GM21367 (cell line): ENCODE results near the gene KIF14.
"Not testable (repeated sequence)": the region's sequence is repeated elsewhere in the genome, so short reads cannot be mapped to it uniquely, and the experiment has no call there.

ENCODE experiments used
- ATAC-seq: cut with Tn5 transposase; IDR thresholded peaks from one replicate; pipeline ENCODE4 v1.9.1; 2021; ENCODE audit not compliant: unreplicated experiment

Gene KIF14

DNA sequence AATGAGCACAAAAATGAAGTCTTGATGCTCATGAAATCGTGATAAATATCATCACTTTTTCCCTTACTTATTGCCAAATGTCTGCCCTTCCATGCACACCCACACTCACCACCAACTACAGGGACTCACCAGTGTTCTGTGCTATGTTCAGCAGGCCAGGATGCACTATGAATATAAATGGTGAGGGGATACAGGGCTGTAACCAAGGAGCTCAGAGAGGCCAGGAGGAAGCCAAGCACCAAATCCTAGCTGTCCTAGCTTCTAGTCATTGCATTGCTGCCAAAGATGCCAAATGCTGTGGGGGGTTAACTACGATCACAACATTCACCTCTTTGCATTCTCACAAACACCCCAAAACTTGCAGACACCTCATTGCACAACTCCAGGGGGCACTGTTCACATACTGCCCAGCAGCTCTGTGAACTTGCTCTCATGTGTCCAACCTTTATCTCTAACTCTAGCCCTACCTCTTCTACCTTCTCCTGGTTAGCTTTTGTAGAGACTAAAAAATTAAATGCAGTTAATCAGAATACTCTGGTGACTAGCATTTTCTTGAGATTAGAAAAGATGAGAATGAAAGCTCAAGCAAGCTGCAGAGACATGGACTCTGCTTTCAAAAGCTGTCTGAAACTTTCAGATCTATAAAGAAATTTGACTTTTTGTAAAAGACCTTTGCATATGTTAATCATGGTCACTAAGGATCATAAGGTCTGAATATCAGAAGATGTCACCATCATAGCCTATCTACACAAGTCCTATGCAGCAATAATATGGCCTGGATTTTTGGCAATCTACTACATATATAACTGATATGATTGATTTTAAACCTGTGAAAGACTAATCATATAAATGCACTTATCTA, 13.9 kb upstream of the KIF14 start:
- no peak for ATAC-seq

DNA sequence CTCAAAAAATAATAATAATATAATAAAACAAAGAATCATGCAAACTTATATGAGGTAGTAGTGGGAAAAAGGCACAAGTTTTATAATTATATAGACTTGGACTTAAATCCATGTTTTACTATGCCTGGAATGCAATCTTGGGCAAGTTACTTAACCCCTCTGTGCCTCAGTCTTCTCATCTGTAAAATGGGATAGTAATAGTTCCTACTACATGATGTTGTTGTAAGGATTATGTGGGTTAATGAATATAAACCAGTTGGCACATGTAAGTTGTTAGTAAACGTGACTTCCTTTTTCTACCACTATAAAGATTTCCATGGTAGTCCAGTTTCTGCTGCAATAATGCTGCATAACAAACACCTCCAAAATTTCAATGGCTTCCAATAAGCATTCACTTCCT, 10.8 kb upstream of the KIF14 start:
- ATAC-seq, result no peak

DNA sequence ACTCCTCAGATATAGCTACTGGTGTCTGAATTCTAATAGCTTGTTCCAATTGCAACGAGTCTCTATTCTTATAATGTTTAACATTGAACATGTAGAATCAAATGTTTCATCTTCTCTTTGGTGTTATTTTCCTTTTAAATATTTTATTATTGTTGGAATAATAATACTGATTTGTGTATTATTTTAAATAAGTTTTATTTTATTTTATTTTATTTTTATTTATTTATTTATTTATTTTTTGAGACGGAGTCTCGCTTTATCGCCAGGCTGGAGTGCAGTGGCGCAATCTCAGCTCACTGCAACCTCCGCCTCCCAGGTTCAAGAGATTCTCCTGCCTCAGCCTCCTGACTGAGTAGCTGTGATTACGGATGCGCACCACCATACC, 10.0 kb upstream of the KIF14 start:
- ATAC-seq, result not testable (repeated sequence)

- ATAC-seq, result no peak
Measured at GRCh38 chr1:200629876-200630514, 9.4 kb upstream of the KIF14 start.

GRCh38 chr1:200628223-200628881, 7.8 kb upstream of the KIF14 start:
- ATAC-seq, result peak; percentile 66

- ATAC-seq, result no peak
Measured at GRCh38 chr1:200627575-200628222, 7.1 kb upstream of the KIF14 start.

DNA sequence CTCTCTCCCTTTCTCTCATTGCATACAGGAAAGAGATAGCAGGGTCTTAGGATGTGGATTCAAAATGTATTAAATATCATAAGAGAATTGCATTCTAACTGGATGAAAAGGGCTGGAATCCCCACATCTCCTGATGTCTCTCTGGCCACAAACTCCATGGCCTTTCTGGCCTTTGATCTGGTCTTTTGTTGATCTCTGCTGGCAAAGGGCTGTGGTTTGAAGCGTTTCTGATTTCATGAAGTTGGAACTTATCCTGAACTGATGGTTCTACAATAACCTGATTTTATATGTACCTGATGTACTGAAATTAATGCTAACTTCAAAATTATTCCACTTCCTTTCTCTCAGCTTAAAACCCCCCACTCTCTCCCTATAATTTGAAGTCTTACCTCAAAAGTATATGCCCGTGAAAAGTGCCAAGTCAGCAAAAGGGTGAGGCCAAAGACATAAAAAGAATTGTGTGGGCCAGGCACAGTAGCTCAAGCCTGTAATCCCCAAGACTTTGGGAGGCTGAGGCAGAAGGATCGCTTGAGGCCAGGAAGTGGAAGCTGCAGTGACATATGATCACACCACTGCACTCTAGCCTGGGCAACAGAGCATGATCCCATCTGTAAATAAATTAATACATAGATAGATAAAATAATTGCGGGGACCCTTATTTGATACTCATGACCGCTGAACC, 6.4 kb upstream of the KIF14 start:
- no peak for ATAC-seq

DNA sequence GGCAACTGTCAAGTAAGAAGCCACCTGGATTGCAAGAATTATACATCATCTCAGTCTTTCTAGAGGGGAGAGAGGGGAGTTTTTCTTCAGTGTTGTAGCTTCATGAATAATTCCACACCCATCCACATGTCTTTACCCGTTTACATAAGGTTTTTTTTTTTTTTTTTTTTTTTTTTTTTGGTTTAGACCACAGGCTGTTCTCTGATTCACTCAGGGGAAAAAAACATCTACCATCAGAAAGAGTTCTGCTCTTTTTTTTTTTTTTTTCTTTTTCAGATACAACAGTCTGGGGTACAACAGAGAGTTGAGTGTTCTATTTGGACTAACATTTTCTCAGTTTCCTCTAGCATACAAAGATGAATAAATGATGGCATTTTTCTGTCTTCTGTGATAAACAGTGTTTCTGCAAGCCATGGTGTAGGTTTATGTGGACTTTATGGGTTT, 4.9 kb upstream of the KIF14 start:
- ATAC-seq, result peak; percentile 21

DNA sequence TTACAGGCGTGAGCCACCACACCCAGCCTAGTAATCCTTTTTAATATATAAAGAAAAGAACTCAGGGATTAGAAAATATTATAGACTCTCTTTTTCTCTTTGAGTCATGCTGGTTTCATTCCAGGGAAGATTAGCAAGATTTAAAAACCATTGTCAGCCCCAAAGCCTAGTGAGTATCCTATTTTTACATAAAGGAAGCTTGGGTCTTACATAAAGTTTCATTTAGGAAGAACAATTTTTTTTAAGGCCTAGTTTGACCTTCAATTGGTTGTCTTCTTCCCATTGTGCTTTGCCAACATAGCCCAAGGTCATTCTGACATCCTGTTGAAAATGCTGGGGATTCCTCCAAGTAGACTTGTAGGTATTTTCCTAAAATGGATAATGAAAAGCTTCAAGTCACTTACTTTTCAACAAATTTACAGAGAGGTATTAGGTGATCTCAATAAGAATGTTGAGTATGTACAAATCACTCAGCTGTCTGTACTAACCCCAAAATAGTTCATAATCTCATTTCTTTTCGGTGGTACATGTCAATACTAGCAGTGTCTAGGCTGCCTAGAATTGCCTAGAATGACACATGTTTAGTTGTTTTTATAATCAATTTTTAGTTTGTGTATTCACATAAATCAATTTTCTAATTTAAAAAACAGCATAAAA, 4.3 kb upstream of the KIF14 start:
- ATAC-seq, result no peak

- no peak for ATAC-seq
Measured at GRCh38 chr1:200619894-200620272, 668 bp downstream of the KIF14 start.

GRCh38 chr1:200610846-200611245, 9.7 kb downstream of the KIF14 start:
- ATAC-seq, result no peak

- ATAC-seq, result no peak
Measured at GRCh38 chr1:200602632-200603031, 17.9 kb downstream of the KIF14 start.

- no peak for ATAC-seq
Measured at GRCh38 chr1:200590001-200590400, 30.6 kb downstream of the KIF14 start.

DNA sequence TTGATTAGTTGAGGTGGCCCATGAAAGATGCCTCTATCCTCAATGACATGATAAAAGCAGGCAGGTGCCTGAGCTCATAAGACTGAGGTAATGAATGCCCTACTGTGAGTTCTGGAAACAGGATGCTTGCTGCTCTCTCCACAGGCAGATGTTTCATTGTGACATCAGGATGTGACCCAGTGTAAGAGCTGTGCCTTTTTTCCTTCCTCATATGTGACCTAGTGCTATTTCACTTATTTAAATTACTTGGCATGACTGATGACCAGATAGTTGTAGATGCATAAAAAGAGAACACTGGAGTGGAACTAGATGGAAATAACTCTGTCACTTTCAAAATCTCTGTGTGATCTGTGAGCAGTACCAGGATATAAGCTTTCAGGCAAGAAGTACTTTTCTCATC, 31.9 kb downstream of the KIF14 start:
- peak; percentile 64 for ATAC-seq

DNA sequence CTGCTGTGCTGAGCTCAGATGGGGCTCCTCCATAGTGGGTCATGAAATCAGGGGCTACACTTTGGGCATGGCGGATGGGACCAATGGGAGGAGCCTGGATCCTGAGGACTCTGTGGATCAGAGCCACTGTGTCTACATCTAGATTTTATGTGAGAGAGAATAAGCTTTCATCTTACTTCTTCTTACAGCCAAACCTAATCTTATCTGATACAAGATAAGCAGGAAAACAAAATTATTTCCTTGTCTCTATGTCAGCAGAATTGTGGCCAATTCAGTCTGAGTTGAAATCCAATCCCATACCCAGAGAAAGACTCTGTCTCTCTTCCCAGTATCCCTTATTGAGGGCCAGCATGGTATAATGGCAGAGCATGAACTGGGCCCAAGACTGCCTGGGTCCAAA, 56.2 kb downstream of the KIF14 start:
- ATAC-seq, result no peak

GRCh38 chr1:200561856-200562214, 58.7 kb downstream of the KIF14 start:
- no peak for ATAC-seq

DNA sequence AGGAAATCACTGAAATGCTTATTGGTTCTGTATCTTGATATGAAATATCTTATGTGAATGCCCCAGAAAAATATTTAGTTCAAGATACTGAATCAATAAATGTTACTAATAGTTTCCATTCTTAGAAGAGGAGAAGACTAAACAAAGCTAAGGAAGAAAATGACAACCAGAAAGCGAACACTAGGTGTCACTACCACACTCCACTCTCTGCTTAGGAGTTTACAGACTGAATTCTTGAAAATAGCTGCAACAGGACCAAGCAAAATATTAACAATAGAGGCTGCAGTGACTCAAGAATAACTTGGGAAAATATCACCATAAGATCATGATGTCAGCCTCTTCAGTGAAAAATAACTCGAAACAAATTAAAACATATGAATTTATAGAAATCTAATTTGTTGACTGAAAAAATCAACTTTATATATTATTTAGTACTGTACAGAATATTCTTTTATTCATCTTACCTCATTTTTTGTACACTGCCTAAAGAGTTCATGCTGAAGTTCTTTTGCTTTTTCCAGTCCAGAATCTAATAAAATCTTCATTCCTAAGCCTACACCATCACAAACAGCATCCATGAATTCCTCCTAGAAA, 61.6 kb downstream of the KIF14 start:
- ATAC-seq, result no peak

DNA sequence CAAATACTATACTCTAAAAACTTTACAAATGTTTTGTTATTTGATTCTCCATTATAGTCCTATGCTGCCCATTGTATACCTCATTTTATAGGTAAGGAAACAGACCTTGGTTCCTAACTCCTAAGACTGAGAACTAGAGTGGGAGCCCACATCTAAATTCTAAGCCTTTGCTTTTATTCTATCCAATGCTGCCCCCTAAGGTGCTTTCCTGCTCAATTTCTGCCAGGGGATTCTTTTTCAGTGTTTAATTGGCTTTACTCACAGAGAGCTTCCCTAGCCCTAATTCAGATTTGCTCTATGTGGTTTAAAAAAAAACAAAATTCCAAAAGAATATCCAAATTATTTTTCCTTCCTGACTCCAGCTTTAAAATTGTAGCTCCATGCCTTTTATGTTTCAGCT, 64.5 kb downstream of the KIF14 start:
- ATAC-seq, result no peak

DNA sequence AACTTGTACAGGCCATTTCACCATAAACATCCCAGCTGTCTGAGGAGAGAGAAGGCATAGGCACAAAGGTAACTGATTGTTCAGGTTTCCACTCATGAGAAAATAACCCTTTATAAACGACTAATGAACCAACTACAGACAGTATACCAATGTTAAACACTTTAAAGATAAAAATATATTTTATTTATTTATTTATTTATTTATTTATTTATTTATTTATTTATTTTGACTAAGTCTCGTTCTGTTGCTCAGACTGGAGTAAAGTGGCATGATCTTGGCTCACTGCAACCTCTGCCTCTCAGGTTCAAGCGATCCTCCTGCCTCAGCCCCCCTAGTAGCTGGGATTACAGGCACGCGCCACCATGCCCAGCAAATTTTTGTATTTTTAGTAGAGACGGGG, 67.8 kb downstream of the KIF14 start:
- not testable (repeated sequence) for ATAC-seq

- ATAC-seq, result no peak
Measured at GRCh38 chr1:200550367-200550766, 70.2 kb downstream of the KIF14 start.
